Measurements from ENCODE around the gene PRLR.

The PRLR gene

GRCh38 chr5:35004200-35004599 is 226.1 kb downstream of the PRLR start:
- peaks cover 17% of the 10 kb centered on the region for H3K27me3 Mint-ChIP-seq (ENCODE audit: low read depth)
- no peak for TF ChIP-seq CTCF (IDR thresholded peaks at IDR 0.05; ENCODE audit: unreplicated experiment in 3 of 3)
- no peaks in the 10 kb centered on the region for H3K36me3 Mint-ChIP-seq (ENCODE audit: low read depth)
- H3K27ac Mint-ChIP-seq, result no peak overlapping the region
- no peak overlapping the region for H3K4me3 Mint-ChIP-seq
- H3K4me1 Mint-ChIP-seq, result no peaks in the 10 kb centered on the region
- H3K9me3 Mint-ChIP-seq, result peaks cover 4% of the 10 kb centered on the region

- TF ChIP-seq CTCF (IDR thresholded peaks at IDR 0.05; ENCODE audit: unreplicated experiment in 3 of 3), result peak; percentile 76 to 85 (median 76)
- Mint-ChIP-seq H3K27ac (no peak overlapping the region), H3K36me3 (ENCODE audit: low read depth) (no peaks in the 10 kb centered on the region), H3K27me3 (ENCODE audit: low read depth) (peaks cover 17% of the 10 kb centered on the region), H3K4me1 (no peaks in the 10 kb centered on the region), H3K9me3 (peaks cover 2% of the 10 kb centered on the region), H3K4me3 (no peak overlapping the region)
Observed at GRCh38 chr5:35003018-35003957, 227.0 kb downstream of the PRLR start.

- Mint-ChIP-seq H3K36me3 (ENCODE audit: low read depth) (no peaks in the 10 kb centered on the region), H3K4me3 (no peak overlapping the region)
Observed at GRCh38 chr5:35002459-35002858, 227.8 kb downstream of the PRLR start.

GRCh38 chr5:35001842-35002241 is 228.4 kb downstream of the PRLR start:
- H3K9me3 Mint-ChIP-seq, result no peaks in the 10 kb centered on the region
- H3K4me3 Mint-ChIP-seq, result no peak overlapping the region
- no peaks in the 10 kb centered on the region for H3K4me1 Mint-ChIP-seq
- no peak for TF ChIP-seq CTCF (IDR thresholded peaks at IDR 0.05; ENCODE audit: unreplicated experiment in 3 of 3)
- no peaks in the 10 kb centered on the region for H3K36me3 Mint-ChIP-seq (ENCODE audit: low read depth)
- H3K27me3 Mint-ChIP-seq (ENCODE audit: low read depth), result peaks cover 17% of the 10 kb centered on the region
- H3K27ac Mint-ChIP-seq, result no peak overlapping the region

More at GRCh38 chr5:35002459-35002858, 227.8 kb downstream of the PRLR start:
- no peaks in the 10 kb centered on the region for H3K9me3 Mint-ChIP-seq
- no peak for TF ChIP-seq CTCF (IDR thresholded peaks at IDR 0.05; ENCODE audit: unreplicated experiment in 3 of 3)
- H3K27ac Mint-ChIP-seq, result no peak overlapping the region
- H3K27me3 Mint-ChIP-seq (ENCODE audit: low read depth), result peaks cover 17% of the 10 kb centered on the region
- no peaks in the 10 kb centered on the region for H3K4me1 Mint-ChIP-seq
